HepG2 (cell line): ENCODE data around the gene FBF1. TPM values are rescaled to one million over a fixed set of nuclear protein-coding genes. Genes with fewer than 3 reads are reported as not detected.
A peak's percentile ranks its signal among the peaks of the same experiment; 100 is the strongest.

Source experiments
- FOXC1 ChIP-seq: sonication (generic); formaldehyde crosslinking; IDR thresholded peaks from 2 replicates; pipeline ENCODE4 v1.8.0; 2022; ENCODE audit warnings: mild to moderate bottlenecking, missing genetic modification reagents, borderline replicate concordance
- GPN1 ChIP-seq: sonication (generic); formaldehyde crosslinking; IDR thresholded peaks from 2 replicates; pipeline ENCODE4 v1.5.1; 2020; ENCODE audit warnings: missing genetic modification reagents, borderline replicate concordance
- HMG20A ChIP-seq: IDR thresholded peaks from 2 replicates; pipeline ENCODE4 v1.6.1; 2016; ENCODE audit warnings: borderline replicate concordance
- KAT8 ChIP-seq: IDR thresholded peaks from 2 replicates; pipeline ENCODE4 v1.6.1; 2016; ENCODE audit warnings: missing genetic modification reagents, missing compliant biosample characterization
- KDM3A ChIP-seq: IDR thresholded peaks from 2 replicates; pipeline ENCODE4 v1.6.1; 2018; ENCODE audit warnings: low read depth, missing compliant biosample characterization
- KLF12 ChIP-seq: sonication (generic); formaldehyde crosslinking; IDR thresholded peaks from 2 replicates; pipeline ENCODE4 v1.4.0; 2020; ENCODE audit warnings: missing genetic modification reagents, borderline replicate concordance
- KMT2B ChIP-seq: IDR thresholded peaks from 2 replicates; pipeline ENCODE4 v1.6.1; 2016; ENCODE audit warnings: missing genetic modification reagents, missing compliant biosample characterization
- MYNN ChIP-seq: sonication (generic); formaldehyde crosslinking; IDR thresholded peaks from 2 replicates; pipeline ENCODE4 v1.4.0; 2020; ENCODE audit warnings: mild to moderate bottlenecking, low read depth, missing genetic modification reagents
- NFIC ChIP-seq: IDR thresholded peaks from 2 replicates; pipeline ENCODE4 v1.6.1; 2012; ENCODE audit warnings: mild to moderate bottlenecking, low read length, inconsistent platforms
- ONECUT2 ChIP-seq: sonication (generic); formaldehyde crosslinking; IDR thresholded peaks from 2 replicates; pipeline ENCODE4 v1.4.0; 2020; ENCODE audit warnings: missing genetic modification reagents
- POGZ ChIP-seq: sonication (generic); formaldehyde crosslinking; IDR thresholded peaks from 2 replicates; pipeline ENCODE4 v1.4.0; 2020; ENCODE audit warnings: mild to moderate bottlenecking, missing genetic modification reagents
- RFXANK ChIP-seq: IDR thresholded peaks from 2 replicates; pipeline ENCODE4 v1.6.1; 2016
- SMAD9 ChIP-seq: sonication (generic); formaldehyde crosslinking; IDR thresholded peaks from 2 replicates; pipeline ENCODE4 v1.5.1; 2020; ENCODE audit warnings: mild to moderate bottlenecking, missing genetic modification reagents
- SOX6 ChIP-seq, 2 experiments: fragments of 450-650 bp in 1 of 2; sonication (generic) in 1 of 2; formaldehyde crosslinking in 1 of 2; IDR thresholded peaks; 2 replicates each; pipeline versions ENCODE4 v1.4.0 to v1.6.1; 2017 to 2020; ENCODE audit warnings: antibody characterized with exemption in 1 of 2, mild to moderate bottlenecking in 1 of 2, missing genetic modification reagents in 1 of 2
- TAF1 ChIP-seq: sonication (generic); formaldehyde crosslinking; IDR thresholded peaks from 2 replicates; pipeline ENCODE4 v1.4.0; 2020; ENCODE audit warnings: missing genetic modification reagents
- USF2 ChIP-seq, 2 experiments: sonication (generic) in 1 of 2; formaldehyde crosslinking in 1 of 2; IDR thresholded peaks; 2 replicates each; pipeline versions ENCODE4 v1.5.1 to v1.6.1; 2011 to 2020; ENCODE audit warnings: borderline replicate concordance in 1 of 2, low read depth in 1 of 2, low read length in 1 of 2, mild to moderate bottlenecking in 1 of 2, missing genetic modification reagents in 1 of 2, moderate library complexity in 1 of 2
- ZMYM4 ChIP-seq: sonication (generic); formaldehyde crosslinking; IDR thresholded peaks from 2 replicates; pipeline ENCODE4 v1.8.1; 2023; ENCODE audit warnings: mild to moderate bottlenecking, missing genetic modification reagents
- ZNF20 ChIP-seq: sonication (generic); formaldehyde crosslinking; IDR thresholded peaks from 2 replicates; pipeline ENCODE4 v1.4.0; 2020; ENCODE audit warnings: mild to moderate bottlenecking, moderate library complexity, missing genetic modification reagents
- ZNF296 ChIP-seq: sonication (generic); formaldehyde crosslinking; conservative IDR thresholded peaks from 2 replicates; pipeline ENCODE4 v1.5.0; 2020; ENCODE audit warnings: mild to moderate bottlenecking, missing genetic modification reagents
- ZNF33A ChIP-seq: sonication (generic); formaldehyde crosslinking; IDR thresholded peaks from 2 replicates; pipeline ENCODE4 v1.5.1; 2020; ENCODE audit warnings: missing genetic modification reagents, mild to moderate bottlenecking, moderate library complexity, borderline replicate concordance
- ZNF430 ChIP-seq: sonication (generic); formaldehyde crosslinking; IDR thresholded peaks from 2 replicates; pipeline ENCODE4 v1.9.0; 2021; ENCODE audit warnings: mild to moderate bottlenecking, missing genetic modification reagents
- ZNF552 ChIP-seq: sonication (generic); formaldehyde crosslinking; IDR thresholded peaks from 2 replicates; pipeline ENCODE4 v1.9.0; 2022; ENCODE audit warnings: missing genetic modification reagents, mild to moderate bottlenecking, borderline replicate concordance
- ZNF776 ChIP-seq: sonication (generic); formaldehyde crosslinking; IDR thresholded peaks from 2 replicates; pipeline ENCODE4 v1.4.0; 2020; ENCODE audit warnings: mild to moderate bottlenecking, missing genetic modification reagents
- ZSCAN12 ChIP-seq: sonication (generic); formaldehyde crosslinking; IDR thresholded peaks from 2 replicates; pipeline ENCODE4 v1.9.0; 2021; ENCODE audit warnings: mild to moderate bottlenecking, missing genetic modification reagents
- polyA plus RNA-seq, 8 experiments: library from polyadenylated mRNA; depleted of rRNA in 3 of 8; stranded (reverse) in 7 of 8; unstranded in 1 of 8; fragments of >200 nt; fragmentation: Illumina TruSeq in 4 of 8; extraction: Trizol in 4 of 8; gene quantifications; 2 replicates each; pipeline versions ENCODE4 v1.2.1 to v1.2.3, GENCODE V29; 2011 to 2016; ENCODE audit warnings: low read depth in 4 of 8, missing spikeins in 1 of 8, mixed read lengths in 1 of 8; ENCODE audit not compliant: insufficient read depth in 1 of 8
- total RNA-seq, 5 experiments: library from RNA; depleted of rRNA; stranded (reverse); fragments of >200 nt; fragmentation: Illumina TruSeq; extraction: Trizol; gene quantifications; 2 replicates each; pipeline ENCODE4 v1.2.3, GENCODE V29; 2016; ENCODE audit warnings: low read depth in 1 of 5
- TF ChIP-seq, protein P1 (sequence below): sonication (generic); formaldehyde crosslinking; IDR thresholded peaks from 2 replicates; pipeline ENCODE4 v1.5.1; 2020; ENCODE audit warnings: missing genetic modification reagents, mild to moderate bottlenecking, borderline replicate concordance

Gene FBF1
- total and polyA plus RNA-seq, 2 of the 13 experiments (the other 11 are each of a cell fraction or from before 2014, with no cell fraction given) = 2.4 to 8.1 TPM

GRCh38 chr17:75891605-75892555 is 49.0 kb downstream of the FBF1 start (continued):
- TF ChIP-seq ZNF552 (CRISPR knock-in tag) = no peak
- TF ChIP-seq SMAD9 (CRISPR knock-in tag) = no peak
- TF ChIP-seq, protein P1, sequence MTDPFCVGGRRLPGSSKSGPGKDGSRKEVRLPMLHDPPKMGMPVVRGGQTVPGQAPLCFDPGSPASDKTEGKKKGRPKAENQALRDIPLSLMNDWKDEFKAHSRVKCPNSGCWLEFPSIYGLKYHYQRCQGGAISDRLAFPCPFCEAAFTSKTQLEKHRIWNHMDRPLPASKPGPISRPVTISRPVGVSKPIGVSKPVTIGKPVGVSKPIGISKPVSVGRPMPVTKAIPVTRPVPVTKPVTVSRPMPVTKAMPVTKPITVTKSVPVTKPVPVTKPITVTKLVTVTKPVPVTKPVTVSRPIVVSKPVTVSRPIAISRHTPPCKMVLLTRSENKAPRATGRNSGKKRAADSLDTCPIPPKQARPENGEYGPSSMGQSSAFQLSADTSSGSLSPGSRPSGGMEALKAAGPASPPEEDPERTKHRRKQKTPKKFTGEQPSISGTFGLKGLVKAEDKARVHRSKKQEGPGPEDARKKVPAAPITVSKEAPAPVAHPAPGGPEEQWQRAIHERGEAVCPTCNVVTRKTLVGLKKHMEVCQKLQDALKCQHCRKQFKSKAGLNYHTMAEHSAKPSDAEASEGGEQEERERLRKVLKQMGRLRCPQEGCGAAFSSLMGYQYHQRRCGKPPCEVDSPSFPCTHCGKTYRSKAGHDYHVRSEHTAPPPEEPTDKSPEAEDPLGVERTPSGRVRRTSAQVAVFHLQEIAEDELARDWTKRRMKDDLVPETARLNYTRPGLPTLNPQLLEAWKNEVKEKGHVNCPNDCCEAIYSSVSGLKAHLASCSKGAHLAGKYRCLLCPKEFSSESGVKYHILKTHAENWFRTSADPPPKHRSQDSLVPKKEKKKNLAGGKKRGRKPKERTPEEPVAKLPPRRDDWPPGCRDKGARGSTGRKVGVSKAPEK = no peak
- no peak for TF ChIP-seq SOX6 (IDR thresholded peaks at IDR 0.05)
- TF ChIP-seq SOX6 (CRISPR knock-in tag; IDR thresholded peaks at IDR 0.05) = peak; percentile 73
- TF ChIP-seq GPN1 (CRISPR knock-in tag) = peak; percentile 29; the same call in 1 of the 2 replicates
- TF ChIP-seq TAF1 (CRISPR knock-in tag) = peak; percentile 43; the same call in 1 of the 2 replicates
- TF ChIP-seq FOXC1 (CRISPR knock-in tag) = peak; percentile 67; the same call in 1 of the 2 replicates
- peak; percentile 73; the same call in 1 of the 2 replicates for TF ChIP-seq HMG20A (CRISPR knock-in tag)
- no peak; the same call in 1 of the 2 replicates for TF ChIP-seq ZNF296 (CRISPR knock-in tag)
- peak; percentile 62; the same call in 1 of the 2 replicates for TF ChIP-seq ZMYM4 (CRISPR knock-in tag)
- peak; percentile 78 for TF ChIP-seq ZNF430 (CRISPR knock-in tag)
- TF ChIP-seq ONECUT2 (CRISPR knock-in tag) = no peak; the same call in 1 of the 2 replicates
- TF ChIP-seq ZNF33A = no peak
- TF ChIP-seq ZNF20 = no peak
- TF ChIP-seq KDM3A (CRISPR knock-in tag) = 0 out of 2 replicates have a peak, but pooled peaks have one; percentile 31
- no peak for TF ChIP-seq ZNF776 (CRISPR knock-in tag)
- peak; percentile 70; the same call in 1 of the 2 replicates for TF ChIP-seq KLF12 (CRISPR knock-in tag)
- no peak for TF ChIP-seq NFIC
- no peak for TF ChIP-seq USF2 (IDR thresholded peaks at IDR 0.05; ENCODE audit: low read depth, low read length)
- peak; percentile 46; the same call in 1 of the 2 replicates for TF ChIP-seq USF2 (CRISPR knock-in tag; IDR thresholded peaks at IDR 0.05; ENCODE audit: borderline replicate concordance)
- 0 out of 2 replicates have a peak, but pooled peaks have one; percentile 37 for TF ChIP-seq ZSCAN12 (CRISPR knock-in tag)
- peak; percentile 9 for TF ChIP-seq POGZ
- TF ChIP-seq KMT2B = peak; percentile 16; the same call in 1 of the 2 replicates
- TF ChIP-seq MYNN = no peak
- peak; percentile 51; the same call in 1 of the 2 replicates for TF ChIP-seq KAT8 (CRISPR knock-in tag)
- no peak for TF ChIP-seq RFXANK
